Right renal cortex interstitium (tissue), 3 donors: ENCODE data around the gene PHF3. TPM values are rescaled to one million over a fixed set of nuclear protein-coding genes. Genes with fewer than 3 reads are reported as not detected.
"Not testable (repeated sequence)": the region's sequence is repeated elsewhere in the genome, so short reads cannot be mapped to it uniquely, and the experiment has no call there.

ENCODE experiments used
- DNase-seq, 3 donors: peaks; one replicate each; pipeline ENCODE4 v3.0.0-alpha.2; 2013; ENCODE audit warnings: low read depth in 3 of 3, low spot score in 2 of 3
- polyA plus RNA-seq, 3 donors: library from polyadenylated mRNA; unstranded; fragments of 120-200 nt; gene quantifications; one replicate each; pipeline ENCODE4 v1.2.1, GENCODE V29; 2013; ENCODE audit not compliant: insufficient read length in 3 of 3

Gene PHF3
- polyA plus RNA-seq, 3 donors = 64.9 to 75.9 (median 69.6) TPM

DNA sequence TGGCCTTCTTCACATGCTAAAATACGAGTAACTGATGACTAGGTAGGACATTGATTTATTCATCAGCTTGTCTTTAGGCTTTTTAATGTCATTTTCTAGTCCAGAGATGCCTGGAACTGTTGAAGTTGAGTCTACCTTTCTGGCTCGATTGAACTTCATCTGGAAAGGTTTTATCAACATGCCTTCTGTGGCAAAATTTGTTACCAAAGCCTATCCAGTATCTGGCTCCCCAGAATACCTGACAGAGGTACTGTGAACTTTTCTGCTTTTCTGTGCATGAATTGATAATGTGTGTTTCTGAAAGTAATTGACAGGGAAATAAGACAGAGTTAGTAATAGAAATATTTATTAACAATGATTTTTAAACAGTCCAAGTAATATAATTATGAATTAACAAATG, 71.0 kb downstream of the PHF3 start:
- no peak for DNase-seq

DNA sequence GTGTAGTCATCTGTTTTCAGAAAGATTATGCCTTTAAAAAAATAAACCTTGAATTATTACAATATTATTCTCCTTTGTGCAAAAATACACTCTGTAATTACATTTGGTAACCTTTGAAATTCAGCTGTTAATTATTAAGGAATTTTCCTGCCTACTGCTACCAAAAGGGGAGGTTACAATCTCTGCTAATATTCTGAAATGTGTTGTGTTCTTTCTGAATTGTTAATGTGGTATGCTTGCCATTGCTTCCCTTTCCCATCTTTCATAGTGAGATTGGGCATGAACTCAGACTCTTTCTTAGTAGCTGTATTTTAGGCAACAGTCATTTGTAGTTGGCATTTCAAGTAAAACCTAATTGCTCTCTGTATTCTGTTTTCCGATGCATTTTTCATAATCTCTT, 73.0 kb downstream of the PHF3 start:
- no peak for DNase-seq

DNA sequence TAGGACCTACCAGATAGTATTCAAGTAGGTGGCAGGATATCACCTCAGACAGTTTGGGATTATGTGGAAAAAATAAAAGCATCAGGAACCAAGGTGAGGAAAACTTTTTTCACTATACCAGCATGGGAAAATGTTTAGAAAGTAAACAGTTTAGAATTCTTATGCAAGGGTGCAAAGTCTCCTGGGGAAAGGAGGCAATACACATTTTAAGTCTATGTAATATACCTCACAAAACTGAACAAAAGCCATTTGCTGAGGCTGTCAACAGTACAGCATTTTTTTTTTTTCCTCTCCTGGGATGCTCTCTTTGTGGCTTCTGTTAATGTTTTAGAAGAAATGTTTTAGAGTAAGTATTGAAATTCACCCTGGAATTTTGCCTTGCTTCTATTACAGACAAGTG, 73.5 kb downstream of the PHF3 start:
- DNase-seq = no peak

DNA sequence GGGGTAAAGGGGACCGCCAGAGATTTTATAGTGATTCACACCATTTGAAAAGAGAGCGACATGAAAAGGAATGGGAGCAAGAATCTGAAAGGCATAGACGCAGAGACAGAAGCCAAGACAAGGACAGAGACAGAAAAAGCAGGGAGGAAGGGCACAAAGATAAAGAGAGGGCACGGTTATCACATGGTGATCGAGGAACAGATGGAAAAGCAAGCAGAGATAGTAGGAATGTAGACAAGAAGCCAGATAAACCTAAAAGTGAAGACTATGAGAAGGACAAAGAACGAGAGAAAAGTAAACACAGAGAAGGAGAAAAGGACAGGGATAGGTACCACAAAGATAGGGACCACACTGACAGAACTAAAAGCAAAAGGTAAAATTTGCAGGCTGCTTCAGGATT, 77.7 kb downstream of the PHF3 start:
- DNase-seq = no peak

DNA sequence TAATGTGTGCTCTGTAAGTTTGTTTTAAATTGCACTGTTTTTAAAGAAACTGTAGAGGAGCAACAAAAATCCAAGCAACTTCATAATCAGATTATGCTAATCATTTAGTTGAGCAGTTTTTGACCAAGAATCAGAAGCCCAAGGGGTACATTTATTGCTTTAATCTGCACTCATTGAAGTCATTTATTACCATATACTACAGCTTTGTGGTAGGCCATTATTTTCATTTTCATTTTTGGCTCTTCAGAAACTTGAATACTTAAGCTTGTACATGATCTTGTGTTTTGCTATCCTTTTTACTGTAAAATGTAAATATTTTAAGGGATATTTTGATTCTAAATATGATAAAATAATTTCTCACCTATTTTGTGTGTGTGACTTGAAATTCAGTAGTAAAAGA, 78.5 kb downstream of the PHF3 start:
- DNase-seq = no peak

DNA sequence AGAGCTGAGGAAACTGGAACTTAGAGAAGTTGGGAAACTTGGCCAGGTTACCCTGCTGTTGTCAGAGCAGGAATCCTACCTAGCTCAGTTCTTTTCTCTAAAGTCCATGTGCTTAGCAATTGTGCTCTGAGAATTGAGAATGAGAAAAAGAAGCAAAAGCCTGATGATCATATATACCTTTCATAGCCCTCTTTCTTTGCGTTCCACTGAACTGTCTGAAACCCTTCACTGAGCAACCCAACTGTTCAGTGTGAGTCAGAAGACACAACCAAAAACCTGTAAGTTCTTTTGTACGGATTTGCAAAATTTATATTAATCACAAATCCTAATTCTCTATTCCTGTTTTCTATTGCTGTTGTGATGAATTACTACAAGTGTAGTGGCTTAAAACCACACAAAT, 80.6 kb downstream of the PHF3 start:
- no peak for DNase-seq

DNA sequence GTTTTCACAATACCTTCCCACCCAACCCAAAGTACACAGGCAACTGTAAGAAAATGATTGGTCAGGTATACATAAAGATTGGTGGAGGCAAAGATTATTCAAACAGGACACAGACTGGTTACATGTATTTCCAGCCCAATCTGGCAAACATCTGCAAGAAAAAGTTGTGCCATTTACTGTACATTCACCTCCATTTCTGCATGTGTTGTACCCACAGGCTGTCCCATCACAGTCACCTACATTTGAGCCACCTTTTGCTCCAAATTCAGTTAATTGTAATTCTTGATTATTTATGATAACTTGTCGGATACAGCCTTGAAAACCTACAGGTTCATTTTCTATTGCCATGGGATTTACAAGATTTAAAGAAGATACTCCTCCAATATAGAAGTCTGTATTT, 85.6 kb downstream of the PHF3 start:
- no peak for DNase-seq

DNA sequence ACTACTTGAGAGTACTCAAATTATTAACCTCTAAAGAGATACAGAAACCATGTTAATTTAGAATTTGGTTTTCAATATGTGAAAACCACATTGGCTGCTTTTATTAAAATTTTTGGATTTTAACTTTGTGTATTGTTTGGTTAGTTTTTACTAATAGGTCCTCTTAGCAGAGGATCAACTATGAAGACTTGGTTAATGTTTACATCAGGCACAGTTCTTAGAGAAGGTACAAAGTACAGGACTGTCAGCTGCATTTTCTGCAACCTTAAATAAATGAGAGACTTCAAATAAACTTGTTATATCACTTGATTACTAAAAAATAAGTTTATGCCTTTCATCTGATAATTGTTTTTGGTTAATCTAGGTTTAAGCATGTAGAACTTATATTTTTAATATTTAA, 89.1 kb downstream of the PHF3 start:
- no peak for DNase-seq

DNA sequence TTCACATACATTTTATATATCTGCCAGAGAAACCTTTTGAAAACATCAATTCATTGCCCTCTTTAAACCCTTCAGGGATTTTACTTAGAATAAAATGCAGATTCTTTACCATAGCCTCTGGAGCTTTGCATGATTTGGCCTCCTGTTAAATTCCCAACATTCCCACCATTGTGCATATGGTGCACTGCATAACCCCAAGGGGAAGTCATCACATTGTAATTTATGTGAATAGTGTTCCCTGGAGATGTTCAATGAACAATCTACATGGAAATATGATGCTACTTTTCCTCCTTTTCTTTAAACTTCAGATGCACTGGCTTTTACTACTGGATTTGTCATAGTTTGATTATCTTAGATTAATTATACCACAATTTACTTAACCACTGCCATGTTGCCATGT, 94.7 kb downstream of the PHF3 start:
- no peak for DNase-seq

DNA sequence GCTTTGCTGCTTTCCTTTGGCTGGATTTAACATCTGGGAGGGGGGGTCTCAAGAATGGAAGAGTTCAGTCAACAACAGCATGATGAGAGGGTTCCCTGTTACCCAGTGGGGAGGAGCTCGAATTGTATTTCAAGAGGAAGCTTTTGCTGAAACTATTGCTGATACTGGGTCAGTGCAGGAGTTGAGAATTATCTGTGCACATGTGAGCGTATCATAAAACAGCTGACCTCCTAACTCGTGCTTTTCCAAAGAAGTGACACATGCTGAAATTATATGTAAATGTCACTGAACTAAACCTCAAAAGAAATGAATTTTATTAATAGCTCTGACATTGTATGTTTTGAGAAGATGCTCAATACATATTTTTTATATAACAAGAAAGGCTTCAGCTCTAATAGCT, 96.3 kb downstream of the PHF3 start:
- DNase-seq = no peak

DNA sequence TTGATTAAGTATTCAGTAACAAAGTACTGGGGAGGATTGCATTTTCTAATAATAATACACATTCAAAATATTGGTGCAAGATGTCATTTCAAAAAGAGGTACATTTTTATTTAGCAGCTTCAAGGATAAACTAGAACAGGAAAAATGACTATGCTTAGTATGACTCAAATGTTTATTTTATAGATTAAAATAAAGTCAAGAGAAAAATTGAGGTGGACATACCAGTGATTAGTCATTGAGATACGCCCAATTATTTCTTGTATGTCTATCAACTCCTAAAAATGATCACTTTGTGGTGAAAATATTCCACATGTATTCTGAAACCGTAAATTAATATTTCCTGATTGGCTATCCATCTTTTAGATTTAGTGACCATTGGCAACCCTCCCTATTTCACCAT, 96.7 kb downstream of the PHF3 start:
- DNase-seq = no peak

DNA sequence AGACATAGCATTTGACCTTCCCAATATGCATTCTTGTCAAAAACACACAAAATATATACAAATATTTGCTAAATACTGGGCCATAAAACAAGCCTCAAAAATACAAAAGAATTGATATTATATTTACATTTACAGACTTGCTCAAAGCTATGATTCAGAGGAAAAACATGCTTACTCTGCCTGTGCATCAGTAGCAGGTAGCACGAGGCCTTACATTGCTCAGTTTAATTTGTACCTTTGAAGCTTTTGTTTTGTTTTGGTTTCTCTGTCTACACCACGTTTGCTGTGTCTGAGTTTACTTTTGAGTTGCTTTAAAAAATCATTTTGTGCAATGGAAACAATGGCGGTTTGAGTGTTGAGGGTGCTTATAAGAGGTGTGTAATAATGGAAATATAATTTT, 99.3 kb downstream of the PHF3 start:
- no peak for DNase-seq

DNA sequence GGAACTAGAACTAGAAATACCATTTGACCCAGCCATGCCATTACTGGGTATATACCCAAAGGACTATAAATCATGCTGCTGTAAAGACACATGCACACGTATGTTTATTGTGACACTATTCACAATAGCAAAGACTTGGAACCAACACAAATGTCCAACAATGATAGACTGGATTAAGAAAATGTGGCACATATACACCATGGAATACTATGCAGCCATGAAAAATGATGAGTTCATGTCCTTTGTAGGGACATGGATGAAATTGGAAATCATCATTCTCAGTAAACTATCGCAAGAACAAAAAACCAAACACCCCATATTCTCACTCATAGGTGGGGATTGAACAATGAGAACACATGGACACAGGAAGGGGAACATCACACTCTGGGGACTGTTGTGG, 102.6 kb downstream of the PHF3 start:
- not testable (repeated sequence) for DNase-seq

DNA sequence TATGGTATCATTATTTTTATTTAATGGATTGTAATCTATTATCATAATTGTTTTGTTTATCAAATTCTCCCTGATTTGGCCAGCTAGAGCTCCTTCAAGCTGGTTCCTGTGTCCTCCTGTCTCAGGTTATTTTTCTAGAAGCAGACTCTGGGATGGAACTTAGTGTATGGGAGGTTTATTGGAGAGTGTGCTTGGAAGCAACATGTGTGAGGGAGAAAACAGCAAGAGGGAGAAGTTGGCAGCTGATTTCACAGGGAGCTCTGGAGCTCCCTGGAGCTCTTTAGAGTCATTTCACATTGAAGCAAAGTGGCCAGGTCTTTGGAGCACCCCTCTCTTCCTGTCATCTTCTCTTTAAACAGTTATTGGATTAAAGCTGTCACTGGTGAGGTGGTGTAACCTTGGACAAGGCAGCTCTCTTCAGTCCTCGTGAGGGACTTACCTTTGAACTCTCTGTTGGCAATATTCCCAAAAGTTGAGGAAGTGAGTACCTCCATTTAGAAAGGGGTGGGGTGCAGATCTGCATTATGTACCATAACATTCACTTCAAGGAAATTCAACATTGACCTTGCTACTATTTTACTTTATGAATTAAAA, 103.6 kb downstream of the PHF3 start:
- DNase-seq = no peak

DNA sequence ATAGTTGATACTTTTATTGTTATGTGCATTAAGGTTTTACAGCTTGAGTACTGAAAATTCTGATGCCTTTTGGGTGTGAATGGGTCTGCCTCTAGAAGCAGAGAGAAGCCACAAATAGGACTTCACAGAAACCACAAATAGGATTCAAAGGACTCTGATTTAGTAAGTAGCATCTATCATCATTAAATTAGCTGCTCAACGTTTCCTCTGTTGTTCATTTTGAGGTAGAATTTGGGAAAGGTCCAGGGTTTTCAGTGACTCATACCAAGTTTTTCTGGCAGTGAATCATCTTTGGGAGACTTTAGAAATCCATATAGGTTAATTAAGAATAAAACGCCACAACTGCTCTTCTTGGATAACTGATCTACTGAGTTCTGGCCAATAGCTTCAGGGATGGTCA, 105.1 kb downstream of the PHF3 start:
- DNase-seq = no peak

DNA sequence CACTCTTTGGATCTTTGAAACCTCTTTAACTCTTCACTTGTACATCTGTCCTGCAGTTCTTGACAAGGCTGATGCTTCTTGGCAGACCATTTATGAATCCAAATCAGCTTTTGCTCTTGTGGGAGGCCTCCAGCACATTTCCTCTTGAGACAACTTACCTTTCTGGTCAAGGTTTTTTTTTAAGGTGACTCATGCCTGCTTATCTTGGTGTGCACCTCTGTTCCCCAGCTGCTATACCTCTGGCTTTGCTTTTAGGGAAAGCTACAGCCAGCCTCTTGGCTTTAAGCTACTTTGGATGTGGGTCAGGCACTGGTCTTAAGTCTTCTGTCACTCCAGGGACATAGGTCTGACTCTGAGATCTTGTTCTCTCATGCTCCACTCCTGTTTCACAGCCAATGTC, 106.5 kb downstream of the PHF3 start:
- no peak for DNase-seq

DNA sequence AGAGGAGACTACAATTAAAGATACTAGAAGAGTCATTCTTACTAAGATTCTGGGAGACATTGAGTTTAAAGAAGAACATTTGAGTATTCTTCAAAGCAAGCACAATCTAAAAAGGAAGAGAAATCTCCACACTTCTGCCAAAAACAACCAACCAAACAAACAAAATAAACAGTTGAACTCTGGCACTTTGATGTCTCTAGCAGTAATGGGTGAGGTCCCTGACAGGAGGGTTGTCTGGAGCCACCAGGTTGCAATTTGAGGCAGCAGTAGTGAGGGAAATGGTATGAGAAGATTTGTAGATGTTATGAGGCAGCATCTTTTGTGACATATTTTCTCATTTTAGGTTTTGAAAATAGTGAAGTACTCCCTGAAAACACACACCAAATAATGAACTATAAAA, 108.1 kb downstream of the PHF3 start:
- DNase-seq = no peak

DNA sequence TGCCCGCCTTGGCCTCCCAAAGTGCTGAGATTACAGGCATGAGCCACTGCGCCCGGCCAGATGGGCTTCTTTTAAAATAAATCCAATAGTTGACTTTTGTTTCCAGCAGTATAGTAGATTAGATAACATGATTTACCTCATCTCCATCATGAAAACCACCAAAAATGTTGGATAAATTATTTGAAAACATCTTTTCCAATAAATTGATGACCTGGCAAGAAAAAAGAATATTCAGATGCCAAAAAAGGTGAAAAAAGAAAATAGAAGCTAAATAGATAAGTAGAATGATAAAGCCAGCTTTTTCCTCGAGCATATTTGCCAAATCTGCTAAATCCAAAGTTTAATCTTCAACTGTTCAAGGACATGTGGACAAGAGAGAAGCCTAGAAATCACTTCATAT, 109.2 kb downstream of the PHF3 start:
- DNase-seq = no peak

DNA sequence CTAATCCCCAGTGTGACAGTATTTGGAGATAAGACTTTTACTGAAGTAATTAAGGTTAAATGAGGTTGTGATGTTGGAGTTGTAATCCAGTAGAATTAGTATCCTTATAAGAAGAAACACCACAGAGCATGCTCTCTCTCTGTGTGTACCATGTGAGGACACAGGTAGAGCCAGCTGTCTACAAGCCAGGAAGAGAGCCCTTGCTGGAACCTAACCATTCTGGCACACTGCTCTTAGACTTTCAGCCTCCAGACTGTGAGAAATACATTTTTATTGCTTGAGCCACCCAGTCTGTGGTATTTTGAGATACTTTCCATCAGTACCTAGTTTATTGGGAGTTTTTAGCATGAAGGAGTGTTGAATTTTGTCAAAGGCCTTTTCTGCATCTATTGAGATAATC, 110.2 kb downstream of the PHF3 start:
- DNase-seq = no peak

DNA sequence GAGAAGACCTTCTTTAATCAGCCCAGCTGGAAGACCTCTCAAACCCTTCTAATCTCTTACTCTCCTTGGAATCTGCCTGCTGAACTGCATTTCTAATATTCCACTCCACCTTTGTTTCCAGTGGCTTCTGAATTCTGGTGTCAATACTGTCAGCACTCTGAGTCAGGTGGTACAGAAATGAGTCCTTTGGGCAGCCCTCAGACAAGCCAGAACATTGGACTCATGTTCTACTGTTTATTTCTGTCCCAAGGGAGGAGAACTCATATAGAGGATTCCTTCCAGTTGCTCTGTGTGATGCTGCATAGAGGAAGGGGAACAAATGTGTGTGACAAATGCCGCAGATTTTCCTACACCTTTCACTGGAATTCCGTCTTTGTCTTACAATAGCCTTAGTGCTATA, 114.8 kb downstream of the PHF3 start:
- no peak for DNase-seq

DNA sequence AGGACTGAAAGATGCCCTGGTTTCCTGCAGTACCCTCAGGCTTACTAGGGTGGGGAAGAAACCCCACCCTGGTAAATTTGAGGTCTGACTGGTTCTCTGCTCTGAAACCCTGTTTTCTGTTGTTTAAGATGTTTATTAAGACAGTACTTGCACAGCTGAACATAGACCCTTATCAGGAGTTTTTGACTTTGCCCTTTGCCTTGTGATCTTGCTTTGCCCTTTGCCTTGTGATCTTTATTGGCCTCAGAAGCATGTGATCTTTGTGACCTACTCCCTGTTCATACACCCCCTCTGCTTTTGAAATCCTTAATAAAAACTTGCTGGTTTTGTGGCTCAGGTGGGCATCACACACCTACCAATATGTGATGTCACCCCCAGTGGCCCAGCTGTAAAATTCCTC, 121.7 kb downstream of the PHF3 start:
- not testable (repeated sequence) for DNase-seq

DNA sequence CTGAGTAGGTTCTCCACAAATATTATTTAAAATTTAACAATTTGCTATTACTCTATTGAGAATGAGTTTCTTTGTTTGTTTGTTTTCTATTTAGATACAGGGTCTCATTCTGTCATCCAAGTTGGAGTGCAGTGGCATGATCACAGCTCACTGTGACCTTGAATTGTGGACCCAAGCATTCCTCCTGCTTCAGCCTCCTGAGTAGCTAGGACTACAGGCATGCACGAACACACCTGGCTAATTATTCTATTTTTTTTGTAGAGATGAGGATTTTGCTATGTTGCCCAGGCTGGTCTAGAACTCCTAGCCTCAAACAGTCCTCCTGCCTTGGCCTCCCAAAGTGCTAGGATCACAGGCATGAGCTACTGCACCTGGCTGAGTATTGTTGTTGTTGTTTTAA, 122.2 kb downstream of the PHF3 start:
- DNase-seq = no peak

DNA sequence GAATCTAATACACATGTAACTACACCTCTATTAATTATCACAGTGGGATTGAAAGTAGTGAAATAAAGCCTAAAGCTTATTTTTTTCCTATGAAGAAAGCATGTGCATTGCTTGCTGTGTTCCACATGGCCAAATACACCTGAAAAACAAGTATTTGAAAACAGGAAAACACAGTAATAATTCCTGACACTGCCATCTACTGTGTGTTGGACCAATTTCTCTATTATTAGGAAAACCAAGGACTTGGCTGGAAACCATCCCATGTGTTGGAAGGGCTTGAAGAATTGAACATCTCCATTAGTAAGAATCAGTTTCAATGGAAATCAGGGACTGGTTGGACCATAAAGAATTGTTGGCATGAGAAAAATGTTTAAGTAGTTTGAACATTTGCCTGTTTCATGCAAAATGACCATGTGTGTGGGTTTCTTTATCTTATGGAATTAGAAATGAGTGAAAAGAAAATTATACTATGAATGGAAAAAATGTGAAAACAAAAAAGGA, 124.1 kb downstream of the PHF3 start:
- DNase-seq = no peak
